ENCODE measurements around the gene LPCAT4. TPM values are rescaled to one million over a fixed set of nuclear protein-coding genes. Genes with fewer than 3 reads are reported as not detected.

Gene LPCAT4
- total RNA-seq, 1 donor: 11.9 TPM

DNA sequence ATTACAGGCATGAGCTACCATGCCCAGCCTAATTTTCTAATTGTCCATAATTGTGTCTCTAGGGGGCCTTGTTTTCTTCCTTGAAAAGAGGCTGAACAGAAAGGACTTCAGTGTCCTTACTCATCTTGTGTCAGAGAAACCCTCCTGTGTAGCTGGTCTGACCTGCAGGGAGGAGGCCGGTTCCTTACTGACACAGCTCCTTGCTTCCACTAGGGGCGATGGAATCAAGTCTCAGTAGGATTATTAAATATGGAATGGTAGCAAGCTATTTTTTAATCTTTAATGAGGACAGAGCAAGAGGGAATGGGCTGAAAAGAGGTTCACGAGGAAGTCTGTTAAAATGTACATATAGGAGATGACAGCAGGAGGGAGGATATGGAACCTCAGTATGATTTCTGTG, 8.6 kb downstream of the LPCAT4 start:
- TF ChIP-seq, protein P1, sequence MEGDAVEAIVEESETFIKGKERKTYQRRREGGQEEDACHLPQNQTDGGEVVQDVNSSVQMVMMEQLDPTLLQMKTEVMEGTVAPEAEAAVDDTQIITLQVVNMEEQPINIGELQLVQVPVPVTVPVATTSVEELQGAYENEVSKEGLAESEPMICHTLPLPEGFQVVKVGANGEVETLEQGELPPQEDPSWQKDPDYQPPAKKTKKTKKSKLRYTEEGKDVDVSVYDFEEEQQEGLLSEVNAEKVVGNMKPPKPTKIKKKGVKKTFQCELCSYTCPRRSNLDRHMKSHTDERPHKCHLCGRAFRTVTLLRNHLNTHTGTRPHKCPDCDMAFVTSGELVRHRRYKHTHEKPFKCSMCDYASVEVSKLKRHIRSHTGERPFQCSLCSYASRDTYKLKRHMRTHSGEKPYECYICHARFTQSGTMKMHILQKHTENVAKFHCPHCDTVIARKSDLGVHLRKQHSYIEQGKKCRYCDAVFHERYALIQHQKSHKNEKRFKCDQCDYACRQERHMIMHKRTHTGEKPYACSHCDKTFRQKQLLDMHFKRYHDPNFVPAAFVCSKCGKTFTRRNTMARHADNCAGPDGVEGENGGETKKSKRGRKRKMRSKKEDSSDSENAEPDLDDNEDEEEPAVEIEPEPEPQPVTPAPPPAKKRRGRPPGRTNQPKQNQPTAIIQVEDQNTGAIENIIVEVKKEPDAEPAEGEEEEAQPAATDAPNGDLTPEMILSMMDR (IDR thresholded peaks at IDR 0.05; ENCODE audit: extremely low read depth, low read depth, low read length): peak; percentile 29
- H3K79me2 ChIP-seq (ENCODE audit: insufficient read depth, low read length): no peaks in the 10 kb centered on the region
- H3K27me3 ChIP-seq (ENCODE audit: insufficient read depth, low read length): no peaks in the 10 kb centered on the region
- no peak overlapping the region for H3K27ac ChIP-seq (ENCODE audit: low read depth, low read length)
- DNase-seq (ENCODE audit: insufficient read length, low spot score, missing footprints): no peak
- no peaks in the 10 kb centered on the region for H3K4me1 ChIP-seq (ENCODE audit: insufficient read depth, low read length)
- H4K20me1 ChIP-seq (ENCODE audit: insufficient read depth, low read length): no peaks in the 10 kb centered on the region
- H2AFZ ChIP-seq (ENCODE audit: low read length): no peak overlapping the region
- H3K36me3 ChIP-seq (ENCODE audit: insufficient read depth, low read length): peaks cover 36% of the 10 kb centered on the region
- no peak overlapping the region for H3K4me2 ChIP-seq (ENCODE audit: insufficient read depth, low read length)
- H3K9me3 ChIP-seq (ENCODE audit: low read depth, low read length): no peaks in the 10 kb centered on the region
- no peak overlapping the region for H3K4me3 ChIP-seq (ENCODE audit: insufficient read depth, low read length)

DNA sequence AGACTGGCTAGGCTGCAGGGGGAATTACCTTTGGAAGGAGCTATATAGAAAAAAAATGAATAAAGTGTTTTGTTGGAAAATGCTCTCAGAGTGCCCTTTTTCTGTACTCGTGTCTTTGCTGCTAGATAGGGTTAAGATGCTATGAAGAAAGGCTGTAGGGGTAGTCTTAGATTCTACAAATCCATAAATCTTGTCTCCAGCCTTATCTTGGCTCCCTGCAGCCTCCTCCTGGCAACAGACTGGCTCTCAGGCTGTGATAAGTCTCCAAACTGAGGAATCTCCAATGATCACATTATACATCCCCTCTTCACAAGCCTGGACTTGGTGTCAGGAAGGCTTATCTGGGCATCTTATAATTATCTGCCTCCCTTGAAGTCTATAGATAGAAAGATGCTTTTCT, 9.3 kb downstream of the LPCAT4 start:
- H3K36me3 ChIP-seq (ENCODE audit: insufficient read depth, low read length): peaks cover 34% of the 10 kb centered on the region
- H3K4me1 ChIP-seq (ENCODE audit: insufficient read depth, low read length): no peaks in the 10 kb centered on the region
- DNase-seq (ENCODE audit: insufficient read length, low spot score, missing footprints): no peak
- TF ChIP-seq, protein P1 (IDR thresholded peaks at IDR 0.05; ENCODE audit: extremely low read depth, low read depth, low read length): no peak
- no peaks in the 10 kb centered on the region for H3K9me3 ChIP-seq (ENCODE audit: low read depth, low read length)
- no peaks in the 10 kb centered on the region for H3K79me2 ChIP-seq (ENCODE audit: insufficient read depth, low read length)
- H3K4me2 ChIP-seq (ENCODE audit: insufficient read depth, low read length): no peak overlapping the region
- H3K27ac ChIP-seq (ENCODE audit: low read depth, low read length): no peak overlapping the region
- no peak overlapping the region for H2AFZ ChIP-seq (ENCODE audit: low read length)
- no peak overlapping the region for H3K4me3 ChIP-seq (ENCODE audit: insufficient read depth, low read length)
- no peaks in the 10 kb centered on the region for H4K20me1 ChIP-seq (ENCODE audit: insufficient read depth, low read length)
- H3K27me3 ChIP-seq (ENCODE audit: insufficient read depth, low read length): no peaks in the 10 kb centered on the region

DNA sequence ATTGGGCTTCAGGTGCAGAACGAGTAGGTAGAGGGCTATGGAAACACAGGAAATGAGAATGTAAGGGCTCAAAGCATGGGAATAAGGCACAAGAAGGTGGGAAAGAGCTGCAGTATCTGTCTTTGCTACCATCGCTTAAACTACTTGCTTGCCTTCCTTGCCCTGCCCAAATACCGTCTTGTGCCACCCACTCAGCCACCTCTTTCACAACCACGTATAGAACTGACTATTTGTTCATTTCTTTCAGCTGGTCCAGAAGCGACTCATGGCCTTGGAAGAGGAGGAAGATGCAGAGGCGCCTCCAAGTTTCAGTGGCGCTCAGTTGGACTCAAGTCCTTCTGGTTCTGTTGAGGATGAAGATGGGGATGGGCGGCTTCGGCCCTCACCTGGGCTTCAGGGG, 11.8 kb downstream of the LPCAT4 start:
- Histone ChIP-seq H4K20me1 (ENCODE audit: insufficient read depth, low read length) (no peaks in the 10 kb centered on the region), H2AFZ (ENCODE audit: low read length) (no peak overlapping the region), H3K27me3 (ENCODE audit: insufficient read depth, low read length) (no peaks in the 10 kb centered on the region), H3K27ac (ENCODE audit: low read depth, low read length) (no peak overlapping the region), H3K36me3 (ENCODE audit: insufficient read depth, low read length) (peaks cover 19% of the 10 kb centered on the region), H3K9me3 (ENCODE audit: low read depth, low read length) (no peaks in the 10 kb centered on the region), H3K4me3 (ENCODE audit: insufficient read depth, low read length) (no peak overlapping the region), H3K4me1 (ENCODE audit: insufficient read depth, low read length) (no peaks in the 10 kb centered on the region), H3K4me2 (ENCODE audit: insufficient read depth, low read length) (no peak overlapping the region), H3K79me2 (ENCODE audit: insufficient read depth, low read length) (no peaks in the 10 kb centered on the region)
- TF ChIP-seq, protein P1 (IDR thresholded peaks at IDR 0.05; ENCODE audit: extremely low read depth, low read depth, low read length): no peak
- no peak for DNase-seq (ENCODE audit: insufficient read length, low spot score, missing footprints)

DNA sequence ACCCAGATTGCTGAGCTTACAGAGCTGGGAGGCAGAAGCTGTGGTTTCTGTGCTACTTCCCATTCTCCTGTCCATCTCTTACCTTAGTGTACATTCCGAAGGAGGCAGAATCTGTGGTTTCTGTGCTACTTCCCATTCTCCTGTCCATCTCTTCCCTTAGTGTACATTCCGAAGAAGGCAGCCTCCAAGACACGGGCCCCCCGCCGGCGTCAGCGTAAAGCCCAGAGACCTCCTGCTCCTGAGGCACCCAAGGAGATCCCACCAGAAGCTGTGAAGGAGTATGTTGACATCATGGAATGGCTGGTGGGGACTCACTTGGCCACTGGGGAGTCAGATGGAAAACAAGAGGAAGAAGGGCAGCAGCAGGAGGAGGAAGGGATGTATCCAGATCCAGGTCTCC, 12.7 kb downstream of the LPCAT4 start:
- H3K27ac ChIP-seq (ENCODE audit: low read depth, low read length): no peak overlapping the region
- H2AFZ ChIP-seq (ENCODE audit: low read length): no peak overlapping the region
- TF ChIP-seq, protein P1 (IDR thresholded peaks at IDR 0.05; ENCODE audit: extremely low read depth, low read depth, low read length): no peak
- H3K4me2 ChIP-seq (ENCODE audit: insufficient read depth, low read length): no peak overlapping the region
- no peak for DNase-seq (ENCODE audit: insufficient read length, low spot score, missing footprints)
- H3K4me3 ChIP-seq (ENCODE audit: insufficient read depth, low read length): no peak overlapping the region
- H3K9me3 ChIP-seq (ENCODE audit: low read depth, low read length): no peaks in the 10 kb centered on the region
- H4K20me1 ChIP-seq (ENCODE audit: insufficient read depth, low read length): no peaks in the 10 kb centered on the region
- no peaks in the 10 kb centered on the region for H3K79me2 ChIP-seq (ENCODE audit: insufficient read depth, low read length)
- no peaks in the 10 kb centered on the region for H3K27me3 ChIP-seq (ENCODE audit: insufficient read depth, low read length)
- no peaks in the 10 kb centered on the region for H3K4me1 ChIP-seq (ENCODE audit: insufficient read depth, low read length)
- peaks cover 11% of the 10 kb centered on the region for H3K36me3 ChIP-seq (ENCODE audit: insufficient read depth, low read length)

Data from osteoblast (primary cell).